AG08396 (cell line): ENCODE results near the gene EFCC1.

Source experiments
- DNase-seq: peaks from one replicate; pipeline ENCODE4 v3.0.0; 2012; ENCODE audit warnings: low spot score, mixed read lengths

The EFCC1 gene

GRCh38 chr3:129014793-129015345, 13.8 kb downstream of the EFCC1 start:
- DNase-seq = no peak

GRCh38 chr3:129015388-129016105, 14.4 kb downstream of the EFCC1 start:
- no peak for DNase-seq

GRCh38 chr3:129016356-129016719, 15.2 kb downstream of the EFCC1 start:
- no peak for DNase-seq

GRCh38 chr3:129016720-129017483, 15.8 kb downstream of the EFCC1 start:
- no peak for DNase-seq

- no peak for DNase-seq
Measured at GRCh38 chr3:129017484-129017899, 16.4 kb downstream of the EFCC1 start.

- no peak for DNase-seq
Measured at GRCh38 chr3:129018271-129018670, 17.2 kb downstream of the EFCC1 start.

- no peak for DNase-seq
Measured at GRCh38 chr3:129018751-129019150, 17.6 kb downstream of the EFCC1 start.

GRCh38 chr3:129019266-129019665, 18.2 kb downstream of the EFCC1 start:
- DNase-seq = no peak

GRCh38 chr3:129020691-129021090, 19.6 kb downstream of the EFCC1 start:
- DNase-seq = no peak

GRCh38 chr3:129021140-129021551, 20.0 kb downstream of the EFCC1 start:
- DNase-seq = peak; percentile 64

GRCh38 chr3:129022114-129023007, 21.3 kb downstream of the EFCC1 start:
- DNase-seq = peak; percentile 59

GRCh38 chr3:129023008-129023358, 21.9 kb downstream of the EFCC1 start:
- DNase-seq = no peak

GRCh38 chr3:129023909-129024308, 22.8 kb downstream of the EFCC1 start:
- no peak for DNase-seq

- DNase-seq = no peak
Measured at GRCh38 chr3:129025108-129025507, 24.0 kb downstream of the EFCC1 start.

GRCh38 chr3:129025691-129026435, 24.8 kb downstream of the EFCC1 start:
- peak; percentile 70 for DNase-seq

- DNase-seq = peak; percentile 82
Measured at GRCh38 chr3:129026728-129027543, 25.8 kb downstream of the EFCC1 start.

- no peak for DNase-seq
Measured at GRCh38 chr3:129027544-129027880, 26.4 kb downstream of the EFCC1 start.

GRCh38 chr3:129028866-129029265, 27.8 kb downstream of the EFCC1 start:
- no peak for DNase-seq

GRCh38 chr3:129030611-129031010, 29.5 kb downstream of the EFCC1 start:
- DNase-seq = no peak

GRCh38 chr3:129031476-129032215, 30.5 kb downstream of the EFCC1 start:
- DNase-seq = no peak
